GM21529 (cell line): ENCODE data around the gene BRMS1.
"Not testable (repeated sequence)": the region's sequence is repeated elsewhere in the genome, so short reads cannot be mapped to it uniquely, and the experiment has no call there.

Experiments
- ATAC-seq: cut with Tn5 transposase; IDR thresholded peaks from one replicate; pipeline ENCODE4 v1.9.1; 2021; ENCODE audit not compliant: unreplicated experiment

The BRMS1 gene

GRCh38 chr11:66344550-66345315 lies at the start of gene BRMS1:
Gene BRMS1, minus strand, starts transcription at chr11:66345104. Its CDS starts 2,870 bp downstream, at chr11:66342234.
- ATAC-seq, result peak; percentile 59

- no peak for ATAC-seq
Observed at GRCh38 chr11:66393954-66394353, 49.0 kb upstream of the BRMS1 start.

GRCh38 chr11:66391322-66391721 lies 46.4 kb upstream of the BRMS1 start:
- ATAC-seq, result no peak

- no peak for ATAC-seq
Observed at GRCh38 chr11:66388780-66389386, 44.0 kb upstream of the BRMS1 start.

GRCh38 chr11:66386171-66387069 lies 41.5 kb upstream of the BRMS1 start:
- ATAC-seq, result no peak

- ATAC-seq, result not testable (repeated sequence)
Observed at GRCh38 chr11:66384316-66384715, 39.4 kb upstream of the BRMS1 start.

GRCh38 chr11:66380264-66380663 lies 35.4 kb upstream of the BRMS1 start:
- not testable (repeated sequence) for ATAC-seq

GRCh38 chr11:66373690-66374287 lies 28.9 kb upstream of the BRMS1 start:
- ATAC-seq, result not testable (repeated sequence)

- no peak for ATAC-seq
Observed at GRCh38 chr11:66373265-66373664, 28.4 kb upstream of the BRMS1 start.

- peak; percentile 75 for ATAC-seq
Observed at GRCh38 chr11:66371627-66372415, 26.9 kb upstream of the BRMS1 start, which contains the start of gene SLC29A2. Gene SLC29A2, minus strand, starts transcription at chr11:66371760. Its CDS starts 169 bp downstream, at chr11:66371591.

GRCh38 chr11:66369073-66369894 lies 24.4 kb upstream of the BRMS1 start:
- ATAC-seq, result no peak

- ATAC-seq, result no peak
Observed at GRCh38 chr11:66368484-66368883, 23.6 kb upstream of the BRMS1 start.

GRCh38 chr11:66367561-66368312 lies 22.8 kb upstream of the BRMS1 start:
- no peak for ATAC-seq

GRCh38 chr11:66366844-66367477 lies 22.1 kb upstream of the BRMS1 start:
- no peak for ATAC-seq

GRCh38 chr11:66365711-66366619 lies 21.1 kb upstream of the BRMS1 start:
- ATAC-seq, result no peak

- ATAC-seq, result no peak
Observed at GRCh38 chr11:66365166-66365565, 20.3 kb upstream of the BRMS1 start.
